NCI-H526 (cell line): ENCODE results near the gene C1QTNF5.

Experiments used
- DNase-seq, 2 experiments: peaks; one replicate each; lab custom pipeline; 2025; lab: John Stamatoyannopoulos, UW

C1QTNF5 gene

DNA sequence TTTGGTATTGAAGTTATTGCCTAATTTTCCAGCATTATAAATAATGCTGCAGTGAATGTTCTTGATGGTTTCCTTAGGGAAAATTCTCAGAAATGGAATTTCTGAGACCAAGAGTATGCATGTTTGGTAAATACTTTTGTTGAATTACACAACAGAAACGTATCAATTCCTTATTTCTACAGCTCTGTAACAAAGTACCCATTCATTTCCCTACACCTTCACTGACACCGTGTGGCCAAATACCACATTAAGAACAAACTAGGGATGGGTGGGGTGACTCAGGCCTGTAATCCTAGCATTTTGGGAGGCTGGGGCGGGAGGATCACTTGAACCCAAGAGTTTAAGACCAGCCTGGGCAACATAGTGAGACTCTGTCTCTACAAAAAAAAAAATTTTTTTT is 45.5 kb downstream of the C1QTNF5 start:
- DNase-seq, result peak in 1 of 2 experiments; percentile 17

DNA sequence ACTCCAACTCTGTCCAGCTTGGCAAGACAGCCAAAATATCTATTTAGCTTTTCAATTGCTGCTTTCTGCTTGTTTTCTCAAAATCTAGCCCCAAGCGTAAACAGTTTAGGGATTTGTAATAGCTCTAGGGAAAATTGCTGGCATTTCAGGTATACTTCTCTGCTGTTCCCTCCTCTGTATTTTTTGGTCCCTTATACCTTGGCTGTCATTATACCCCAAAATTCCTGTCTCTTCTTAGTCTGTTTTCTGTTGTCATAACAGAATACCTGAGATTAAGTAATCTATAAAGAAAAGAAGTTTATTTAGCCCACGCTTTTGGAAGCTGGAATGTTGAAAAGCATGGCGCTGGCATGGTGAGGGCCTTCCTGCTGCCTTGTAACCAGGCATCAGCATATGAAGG is 47.2 kb downstream of the C1QTNF5 start:
- DNase-seq, result no peak

DNA sequence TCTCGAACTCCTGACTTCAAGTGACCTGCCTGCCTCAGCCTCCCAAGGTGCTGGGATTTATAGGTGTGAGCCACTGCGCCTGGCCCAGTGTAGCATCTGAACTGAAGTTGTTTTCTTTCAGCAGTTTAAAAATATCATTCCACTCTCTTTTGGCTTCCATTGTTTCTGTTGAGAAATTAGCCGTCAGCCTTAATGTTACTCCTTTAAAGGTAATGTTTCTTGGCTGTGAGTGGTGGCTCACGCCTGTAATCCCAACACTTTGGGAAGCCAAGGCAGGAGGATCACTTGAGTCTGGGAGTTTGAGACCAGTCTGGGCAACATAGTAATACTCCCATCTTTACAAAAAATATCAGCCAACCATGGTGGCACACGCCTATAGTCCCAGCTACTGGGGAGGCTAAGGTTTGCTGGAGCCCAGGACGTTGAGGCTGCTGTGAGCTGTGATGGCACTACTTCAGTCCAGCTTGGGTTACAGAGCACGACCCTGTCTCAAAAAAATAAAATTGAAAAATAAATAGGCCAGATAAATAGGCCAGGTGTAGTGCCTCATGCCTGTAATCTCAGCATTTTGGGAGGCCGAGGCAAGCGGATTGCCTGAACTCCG is 49.7 kb downstream of the C1QTNF5 start:
- DNase-seq, result no peak
